Epidermal melanocyte (primary cell): ENCODE results near the gene ALDOC.

Experiments used
- DNase-seq: peaks from one replicate; pipeline ENCODE4 v3.0.0; 2011; ENCODE audit warnings: low spot score; ENCODE audit not compliant: insufficient read length

Gene ALDOC

DNA sequence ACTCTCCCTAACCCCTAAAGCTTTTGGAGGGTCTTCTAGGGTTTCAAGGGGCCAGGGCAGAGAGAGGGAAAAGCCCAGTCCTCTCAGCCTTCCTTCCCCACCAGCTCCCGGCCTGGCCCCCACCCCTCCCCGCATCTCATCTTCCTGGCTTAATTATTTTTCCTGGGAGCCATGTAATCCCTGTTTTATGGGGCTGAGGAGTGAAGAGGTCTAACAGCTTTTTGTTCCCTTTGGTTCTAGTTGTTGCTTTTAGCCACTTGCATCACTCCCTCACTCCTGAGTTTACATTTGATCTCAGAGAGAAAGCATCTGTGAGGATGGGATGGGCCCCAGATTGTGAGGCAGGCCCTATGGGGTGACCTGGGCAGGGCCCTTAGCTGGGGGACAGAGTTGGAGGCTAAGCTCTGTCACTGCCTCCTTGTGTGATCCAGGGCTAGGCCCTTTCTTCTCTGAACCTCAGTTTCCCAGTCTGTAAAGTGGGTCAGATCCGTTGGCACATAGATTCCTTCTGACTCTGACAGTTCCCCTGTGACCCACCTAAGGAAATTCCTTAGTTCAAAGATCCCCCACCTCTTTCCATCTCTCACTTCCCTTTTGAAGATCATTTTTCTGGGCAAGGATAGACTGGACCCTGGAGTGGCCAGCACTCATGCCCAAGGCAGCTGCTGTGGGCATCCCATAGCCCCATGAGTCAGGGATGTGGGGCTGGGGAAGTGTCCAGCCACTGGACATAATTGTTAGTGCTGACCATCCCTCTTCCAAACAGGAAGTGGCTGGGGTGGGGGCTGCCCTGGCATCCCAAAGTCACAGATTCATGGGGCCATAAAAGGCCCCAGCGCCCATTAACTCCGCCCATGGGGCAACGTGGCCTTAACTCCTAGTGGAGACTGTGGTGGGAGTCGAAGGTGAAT lies 44.4 kb downstream of the ALDOC start:
- no peak for DNase-seq

- no peak for DNase-seq
Observed at GRCh38 chr17:28530926-28531325, 45.8 kb downstream of the ALDOC start.

DNA sequence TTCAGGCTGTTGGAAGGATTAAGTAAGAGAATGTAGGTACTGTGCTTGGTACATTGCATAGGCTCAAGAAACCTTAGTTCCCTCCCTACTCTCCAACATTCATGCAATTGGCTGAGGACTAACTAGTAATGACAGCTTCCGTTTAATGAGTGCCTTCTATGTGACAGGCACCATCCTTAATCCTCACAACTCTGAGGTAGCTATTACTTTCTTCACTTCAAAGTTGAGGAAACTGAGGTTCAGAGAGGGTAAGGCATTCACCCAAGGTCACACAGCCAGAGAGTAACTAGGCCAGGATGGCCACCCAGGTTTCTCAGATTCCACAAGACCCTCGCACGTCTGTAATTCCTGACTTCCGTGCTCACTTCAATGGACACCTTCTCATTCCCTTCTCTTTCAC lies 46.4 kb downstream of the ALDOC start:
- DNase-seq, result no peak

GRCh38 chr17:28529013-28529400 lies 47.7 kb downstream of the ALDOC start:
- no peak for DNase-seq

GRCh38 chr17:28528327-28529012 lies 48.2 kb downstream of the ALDOC start:
- DNase-seq, result no peak

DNA sequence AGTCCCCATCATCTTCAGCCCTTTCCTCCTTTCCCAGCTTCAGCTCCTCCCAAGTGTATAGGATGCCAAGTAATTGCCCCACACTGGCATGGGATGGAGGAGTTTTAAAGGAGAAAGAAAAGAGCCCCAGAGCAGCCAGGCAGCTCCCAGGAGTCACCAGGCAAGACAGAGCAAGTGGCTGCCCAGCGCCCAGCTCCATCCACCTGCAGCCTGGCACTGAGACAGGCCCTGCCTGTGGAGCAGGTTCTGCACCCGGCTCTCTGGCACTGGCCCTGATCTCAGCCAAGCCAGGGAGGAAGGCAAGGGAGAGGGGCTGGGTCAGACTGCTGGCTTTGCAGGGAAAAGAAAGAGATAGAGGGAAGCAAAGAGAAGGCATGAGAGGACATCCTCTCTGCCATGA lies 48.8 kb downstream of the ALDOC start:
- DNase-seq, result no peak

GRCh38 chr17:28527181-28527681 lies 49.5 kb downstream of the ALDOC start:
- no peak for DNase-seq

- DNase-seq, result no peak
Observed at GRCh38 chr17:28526381-28526780, 50.3 kb downstream of the ALDOC start.

GRCh38 chr17:28524476-28525424 lies 51.9 kb downstream of the ALDOC start:
- no peak for DNase-seq

DNA sequence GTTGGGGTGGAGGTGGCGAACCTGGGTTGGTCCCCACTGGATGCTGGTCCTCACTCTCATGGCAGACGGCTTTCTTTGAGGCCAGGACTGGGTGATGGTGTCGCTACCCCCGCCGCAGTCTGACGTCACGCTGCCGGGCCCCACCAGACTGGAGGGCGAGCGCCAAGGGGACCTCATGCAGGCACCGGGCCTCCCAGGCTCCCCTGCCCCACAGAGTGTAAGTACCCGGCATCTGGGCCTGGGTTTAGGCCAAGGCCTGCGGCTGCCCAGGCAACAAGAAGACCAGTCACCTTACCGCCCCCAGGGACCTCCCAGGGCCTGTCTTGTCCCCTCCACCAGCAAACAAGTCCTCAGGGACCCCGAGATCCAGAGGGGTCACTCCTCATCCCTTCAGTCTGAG lies 52.8 kb downstream of the ALDOC start:
- DNase-seq, result no peak

DNA sequence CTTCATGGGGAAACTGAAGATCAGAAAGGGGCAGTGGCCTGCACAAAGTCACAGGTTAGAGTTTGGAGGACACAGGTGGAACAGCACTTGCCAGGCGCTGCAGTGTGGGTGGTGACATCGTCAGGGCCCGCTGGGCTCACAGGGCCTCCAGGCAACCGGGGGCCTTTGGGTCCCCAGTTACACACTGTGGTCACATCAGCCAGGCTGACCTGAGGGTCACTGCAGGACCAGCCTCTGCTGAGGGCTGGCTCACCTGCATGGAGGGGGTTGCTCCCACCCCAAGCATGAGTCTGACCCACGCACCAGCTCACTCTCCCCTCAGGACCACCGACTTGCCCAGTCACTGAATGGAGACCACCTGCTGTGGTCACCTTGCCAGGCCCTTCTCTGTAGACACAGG lies 53.5 kb downstream of the ALDOC start:
- no peak for DNase-seq
